Measurements from ENCODE around the gene MAPRE3.

Gene MAPRE3

GRCh38 chr2:26983746-26984145, 13.3 kb downstream of the MAPRE3 start:
- H3K27me3 Mint-ChIP-seq, result peaks cover 4 to 14% of the 10 kb centered on the region in 2 donors
- no peak overlapping the region for H3K4me3 Mint-ChIP-seq
- DNase-seq, result no peak
- peaks cover 0 to 2% of the 10 kb centered on the region in 2 donors for H3K36me3 Mint-ChIP-seq
- no peak overlapping the region for H3K27ac Mint-ChIP-seq
- no peak for ATAC-seq (replicated peaks)
- no peaks in the 10 kb centered on the region for H3K4me1 Mint-ChIP-seq
- H3K9me3 Mint-ChIP-seq, result no peaks in the 10 kb centered on the region

- Mint-ChIP-seq H3K27me3 (peaks cover 0 to 8% of the 10 kb centered on the region in 2 donors), H3K4me3 (no peak overlapping the region), H3K4me1 (no peaks in the 10 kb centered on the region), H3K36me3 (peaks cover 0 to 2% of the 10 kb centered on the region in 2 donors), H3K9me3 (no peaks in the 10 kb centered on the region), H3K27ac (no peak overlapping the region)
- ATAC-seq (replicated peaks) (no peak), DNase-seq (no peak)
These were observed 15.4 kb downstream of the MAPRE3 start for GRCh38 chr2:26985807-26986206.

DNA sequence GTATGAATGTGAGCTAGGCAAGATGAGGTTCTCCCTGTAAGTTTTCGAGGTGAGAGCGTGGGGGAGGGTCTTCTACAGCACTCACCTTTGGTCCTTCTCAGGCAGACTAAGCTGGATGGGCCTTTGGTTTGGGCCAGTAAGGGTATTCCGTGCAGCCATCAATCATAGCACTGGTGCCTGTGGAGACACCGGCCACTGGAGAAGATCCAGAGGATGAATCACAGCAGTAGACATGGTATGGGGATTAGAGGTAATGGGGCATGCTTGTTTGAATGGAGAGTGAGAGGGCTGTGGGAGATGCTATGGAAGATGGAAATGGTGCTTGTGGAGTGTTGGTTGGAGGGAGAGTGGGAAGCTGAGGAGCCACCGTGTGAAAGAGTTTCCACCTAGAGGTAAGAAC, 16.1 kb downstream of the MAPRE3 start:
- DNase-seq (no peak), ATAC-seq (replicated peaks) (no peak)
- no peaks in the 10 kb centered on the region for H3K9me3 Mint-ChIP-seq
- peaks cover 0 to 1% of the 10 kb centered on the region in 2 donors for H3K4me1 Mint-ChIP-seq
- H3K27me3 Mint-ChIP-seq, result peaks cover 0 to 8% of the 10 kb centered on the region in 2 donors
- no peak overlapping the region for H3K27ac Mint-ChIP-seq
- peaks cover 0 to 2% of the 10 kb centered on the region in 2 donors for H3K36me3 Mint-ChIP-seq
- H3K4me3 Mint-ChIP-seq, result no peak overlapping the region

DNA sequence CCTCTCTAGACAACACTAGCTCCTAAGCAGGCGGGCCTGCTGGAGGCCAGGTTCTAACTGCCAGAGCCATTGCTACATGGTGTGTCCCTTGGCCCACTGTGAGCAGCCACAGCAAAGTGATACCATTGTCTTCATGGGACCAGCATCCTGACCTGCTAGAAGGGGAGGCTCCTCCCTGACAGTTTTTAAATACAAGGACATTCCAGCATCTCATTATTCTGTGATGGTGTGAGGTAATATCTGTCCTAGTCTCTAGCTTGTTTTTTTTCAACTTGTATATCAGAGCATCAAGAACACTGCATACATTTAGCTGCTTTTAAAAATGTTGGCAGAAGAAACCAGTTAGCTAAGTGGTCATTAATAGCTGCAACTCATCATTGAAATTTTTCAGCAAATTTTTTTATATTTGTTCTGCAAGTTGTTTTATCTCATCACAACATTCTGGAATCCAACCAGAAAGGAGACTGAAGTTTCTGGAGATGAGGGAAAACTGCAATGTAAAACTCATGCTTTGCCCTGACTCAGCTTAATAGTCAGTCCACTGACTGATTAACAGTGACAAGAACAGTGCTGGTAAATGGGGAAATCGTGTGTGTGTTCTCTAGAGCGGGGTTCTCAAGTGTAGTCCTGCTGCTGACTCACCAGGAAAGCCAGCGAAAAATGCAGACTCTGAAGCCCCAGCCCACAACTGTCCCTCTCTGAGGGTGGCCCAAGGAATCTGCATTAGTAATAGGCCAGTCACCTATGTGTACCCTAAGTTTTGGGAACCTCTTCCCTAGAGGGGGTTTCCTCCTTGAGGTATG, 17.8 kb downstream of the MAPRE3 start:
- Mint-ChIP-seq H3K4me1 (peaks cover 0 to 1% of the 10 kb centered on the region in 2 donors), H3K27ac (no peak overlapping the region), H3K9me3 (no peaks in the 10 kb centered on the region), H3K27me3 (peaks cover 4 to 13% of the 10 kb centered on the region in 2 donors), H3K36me3 (peaks cover 0 to under 1% of the 10 kb centered on the region in 2 donors), H3K4me3 (no peak overlapping the region)
- ATAC-seq (replicated peaks), result no peak
- no peak for DNase-seq

DNA sequence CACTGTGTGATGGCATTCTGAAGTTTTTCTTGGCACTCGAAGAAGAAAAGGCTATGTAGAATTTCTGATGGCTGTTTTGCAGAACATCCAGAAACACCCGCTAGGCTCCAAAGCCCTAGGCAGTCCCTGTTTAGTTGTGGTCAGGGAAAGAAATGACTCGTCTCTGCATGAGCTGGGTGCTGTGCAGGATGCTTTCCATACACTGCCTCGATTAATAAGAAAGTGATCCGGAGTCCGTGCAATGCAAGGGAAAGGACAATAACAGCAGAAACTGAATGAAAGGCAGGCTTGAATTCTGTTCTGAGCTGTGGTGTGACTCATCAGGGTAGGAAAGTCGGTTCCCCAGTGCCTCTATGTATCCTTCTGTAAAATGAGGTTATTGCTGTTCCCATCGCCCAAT, 18.7 kb downstream of the MAPRE3 start:
- Mint-ChIP-seq H3K4me3 (no peak overlapping the region), H3K9me3 (no peaks in the 10 kb centered on the region), H3K4me1 (peaks cover 0 to 1% of the 10 kb centered on the region in 2 donors), H3K27ac (no peak overlapping the region), H3K27me3 (peaks cover 4 to 13% of the 10 kb centered on the region in 2 donors), H3K36me3 (no peaks in the 10 kb centered on the region)
- ATAC-seq (replicated peaks) (no peak), DNase-seq (no peak)

GRCh38 chr2:26991717-26992116, 21.3 kb downstream of the MAPRE3 start:
- no peak overlapping the region for H3K27ac Mint-ChIP-seq
- no peaks in the 10 kb centered on the region for H3K36me3 Mint-ChIP-seq
- DNase-seq (no peak), ATAC-seq (replicated peaks) (no peak)
- H3K4me3 Mint-ChIP-seq, result no peak overlapping the region
- H3K27me3 Mint-ChIP-seq, result peaks cover 4 to 14% of the 10 kb centered on the region in 2 donors
- H3K9me3 Mint-ChIP-seq, result no peaks in the 10 kb centered on the region
- peaks cover 0 to 1% of the 10 kb centered on the region in 2 donors for H3K4me1 Mint-ChIP-seq

GRCh38 chr2:26993768-26994167, 23.3 kb downstream of the MAPRE3 start:
- Mint-ChIP-seq H3K4me3 (no peak overlapping the region), H3K4me1 (peaks cover 0 to 1% of the 10 kb centered on the region in 2 donors), H3K36me3 (no peaks in the 10 kb centered on the region), H3K9me3 (no peaks in the 10 kb centered on the region), H3K27me3 (peaks cover 4 to 13% of the 10 kb centered on the region in 2 donors), H3K27ac (no peak overlapping the region)
- DNase-seq (no peak), ATAC-seq (replicated peaks) (no peak)

DNA sequence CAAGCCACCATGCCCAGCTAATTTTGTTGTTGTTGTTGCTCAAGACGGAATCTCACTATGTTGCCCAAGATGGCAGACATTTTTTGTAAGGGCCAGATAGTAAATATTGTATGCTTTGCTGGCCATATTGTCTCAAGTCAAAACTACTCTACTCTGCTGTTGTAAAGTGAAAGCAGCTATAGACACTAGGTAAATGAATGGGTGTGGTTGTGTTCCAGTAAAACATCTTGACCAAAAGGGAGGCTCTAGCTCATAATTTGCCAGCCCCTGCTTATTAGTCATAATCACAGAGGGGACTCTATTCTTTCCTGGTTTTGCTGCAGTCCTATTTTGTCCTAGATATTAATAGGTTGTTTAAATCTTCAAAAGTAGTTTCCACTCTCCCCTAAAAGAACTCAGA, 24.5 kb downstream of the MAPRE3 start:
- no peaks in the 10 kb centered on the region for H3K36me3 Mint-ChIP-seq

DNA sequence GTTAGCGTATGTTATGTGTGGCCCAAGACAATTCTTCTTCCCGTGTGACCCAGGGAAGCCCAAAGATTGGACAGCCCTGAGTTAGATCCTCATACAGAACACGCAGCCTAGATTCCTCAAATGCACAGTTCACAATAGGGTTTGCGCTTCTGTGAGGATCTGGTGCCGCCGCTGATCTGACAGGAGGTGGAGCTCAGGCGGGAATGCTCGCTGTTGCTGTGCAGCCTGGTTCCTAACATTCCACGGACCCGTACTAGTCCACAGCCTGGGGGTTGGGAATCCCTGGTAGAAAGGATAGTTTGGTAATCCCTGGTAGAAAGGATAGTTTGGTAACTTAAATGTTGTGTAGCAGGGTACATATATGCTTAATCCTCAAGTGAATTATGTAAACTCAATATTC, 27.0 kb downstream of the MAPRE3 start:
- Mint-ChIP-seq H3K9me3 (no peaks in the 10 kb centered on the region), H3K4me1 (peaks cover 0 to 2% of the 10 kb centered on the region in 2 donors), H3K4me3 (no peak overlapping the region), H3K36me3 (no peaks in the 10 kb centered on the region), H3K27ac (no peak overlapping the region), H3K27me3 (peaks cover 4 to 23% of the 10 kb centered on the region in 2 donors)
- no peak for DNase-seq
- ATAC-seq (replicated peaks), result no peak

More for the DNA sequence above, 24.5 kb downstream of the MAPRE3 start:
- peaks cover 0 to 1% of the 10 kb centered on the region in 2 donors for H3K4me1 Mint-ChIP-seq
- H3K27ac Mint-ChIP-seq, result no peak overlapping the region
- DNase-seq (no peak), ATAC-seq (replicated peaks) (no peak)
- peaks cover 4 to 19% of the 10 kb centered on the region in 2 donors for H3K27me3 Mint-ChIP-seq
- H3K4me3 Mint-ChIP-seq, result no peak overlapping the region
- no peaks in the 10 kb centered on the region for H3K9me3 Mint-ChIP-seq

- H3K27me3 Mint-ChIP-seq, result peaks cover 0 to 18% of the 10 kb centered on the region in 2 donors
- no peaks in the 10 kb centered on the region for H3K9me3 Mint-ChIP-seq
- DNase-seq (no peak), ATAC-seq (replicated peaks) (no peak)
- no peak overlapping the region for H3K27ac Mint-ChIP-seq
- peaks cover 0 to 2% of the 10 kb centered on the region in 2 donors for H3K4me1 Mint-ChIP-seq
- no peak overlapping the region for H3K4me3 Mint-ChIP-seq
- H3K36me3 Mint-ChIP-seq, result no peaks in the 10 kb centered on the region
These were observed 27.9 kb downstream of the MAPRE3 start for GRCh38 chr2:26998323-26998722.

- Mint-ChIP-seq H3K27me3 (peaks cover 6 to 26% of the 10 kb centered on the region in 2 donors), H3K4me1 (peaks cover 4 to 8% of the 10 kb centered on the region in 2 donors), H3K4me3 (no peak overlapping the region), H3K9me3 (no peaks in the 10 kb centered on the region), H3K36me3 (no peaks in the 10 kb centered on the region), H3K27ac (no peak overlapping the region)
- ATAC-seq (replicated peaks), result no peak
- no peak for DNase-seq
These were observed 29.8 kb downstream of the MAPRE3 start for GRCh38 chr2:27000228-27000627.

DNA sequence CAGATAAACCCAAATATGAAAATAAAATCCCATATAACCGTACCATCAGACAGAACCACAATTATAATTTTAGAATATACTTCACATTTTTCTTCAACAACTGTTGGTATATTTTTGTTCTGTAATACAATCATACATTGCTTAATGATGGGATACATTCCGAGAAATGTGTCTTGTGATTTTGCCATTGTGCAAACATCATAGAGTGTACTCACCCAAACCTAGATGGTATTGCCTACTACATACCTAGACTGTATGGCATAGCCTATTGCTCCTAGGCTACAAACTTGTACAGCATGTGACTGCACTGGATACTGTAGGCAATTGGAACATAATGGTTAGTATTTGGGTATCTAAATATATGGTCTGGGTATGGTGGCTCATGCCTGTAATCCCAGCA, 30.6 kb downstream of the MAPRE3 start:
- no peak for DNase-seq
- ATAC-seq (replicated peaks), result no peak
- Mint-ChIP-seq H3K4me3 (no peak overlapping the region), H3K36me3 (no peaks in the 10 kb centered on the region), H3K9me3 (no peaks in the 10 kb centered on the region), H3K27ac (no peak overlapping the region), H3K27me3 (peaks cover 9 to 27% of the 10 kb centered on the region in 2 donors), H3K4me1 (peaks cover 4 to 8% of the 10 kb centered on the region in 2 donors)

GRCh38 chr2:27001950-27002349, 31.5 kb downstream of the MAPRE3 start:
- no peak for ATAC-seq (replicated peaks)
- no peak overlapping the region for H3K27ac Mint-ChIP-seq

GRCh38 chr2:27003007-27003406, 32.6 kb downstream of the MAPRE3 start:
- DNase-seq, result no peak
- no peaks in the 10 kb centered on the region for H3K36me3 Mint-ChIP-seq

More at GRCh38 chr2:27001950-27002349, 31.5 kb downstream of the MAPRE3 start:
- no peaks in the 10 kb centered on the region for H3K36me3 Mint-ChIP-seq
- H3K27me3 Mint-ChIP-seq, result peaks cover 9 to 33% of the 10 kb centered on the region in 2 donors
- no peaks in the 10 kb centered on the region for H3K9me3 Mint-ChIP-seq
- H3K4me1 Mint-ChIP-seq, result peaks cover 4 to 8% of the 10 kb centered on the region in 2 donors
- no peak for DNase-seq
- no peak overlapping the region for H3K4me3 Mint-ChIP-seq

DNA sequence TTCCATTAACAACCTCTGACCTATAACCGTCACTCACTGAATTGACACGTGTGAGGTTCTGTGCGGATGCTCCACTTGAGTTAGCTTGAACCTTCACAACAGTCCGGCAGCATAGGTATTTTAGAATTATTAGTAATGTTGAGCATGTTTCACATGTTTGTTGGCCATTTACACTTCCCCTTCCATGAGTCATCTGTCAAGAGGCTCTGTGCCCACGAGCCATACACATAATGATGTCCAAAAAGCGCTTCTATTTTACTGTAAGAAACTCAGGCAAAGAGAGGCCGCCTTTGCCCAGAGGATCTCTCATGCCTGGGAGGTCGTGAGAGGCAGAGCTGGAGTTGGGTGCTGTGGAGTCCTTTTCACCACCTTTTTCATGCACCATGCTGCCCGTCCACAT, 33.4 kb downstream of the MAPRE3 start:
- DNase-seq (no peak), ATAC-seq (replicated peaks) (peak; percentile 67 to 78)
- H3K27me3 Mint-ChIP-seq, result peaks cover 9 to 35% of the 10 kb centered on the region in 2 donors
- H3K36me3 Mint-ChIP-seq, result no peaks in the 10 kb centered on the region
- H3K27ac Mint-ChIP-seq, result no peak overlapping the region
- H3K4me3 Mint-ChIP-seq, result no peak overlapping the region
- H3K4me1 Mint-ChIP-seq, result peaks cover 4 to 8% of the 10 kb centered on the region in 2 donors
- no peaks in the 10 kb centered on the region for H3K9me3 Mint-ChIP-seq

More at GRCh38 chr2:27003007-27003406, 32.6 kb downstream of the MAPRE3 start:
- ATAC-seq (replicated peaks), result no peak
- no peak overlapping the region for H3K4me3 Mint-ChIP-seq
- H3K9me3 Mint-ChIP-seq, result no peaks in the 10 kb centered on the region
- H3K4me1 Mint-ChIP-seq, result peaks cover 4 to 8% of the 10 kb centered on the region in 2 donors
- peaks cover 9 to 33% of the 10 kb centered on the region in 2 donors for H3K27me3 Mint-ChIP-seq
- H3K27ac Mint-ChIP-seq, result no peak overlapping the region
